K562 (cell line): ENCODE data around the gene HCN1. TPM values are rescaled to one million over a fixed set of nuclear protein-coding genes. Genes with fewer than 3 reads are reported as not detected.

Source experiments
- ATAC-seq: fragments of 200-7000 bp; cut with Tn5 transposase; 3 replicates; pipeline ENCODE4 v1.9.1; 2020; ENCODE audit warnings: moderate library complexity
- BruUV-seq: library from RNA; stranded (reverse); fragments of 400-500 nt; replicated peaks from 2 replicates; lab custom pipeline; 2021; lab: Mats Ljungman, UMichigan
- CTCF ChIA-PET: fragments of 300-600 bp; formaldehyde crosslinking; extraction: SDS; loops from one replicate; lab custom pipeline; 2021; ENCODE audit warnings: low intra/inter-chr PET ratio; lab: Yijun Ruan, JAX
- POLR2A ChIA-PET: fragments of 300-600, 350-650 bp; sonication (Branson Sonifier 250); formaldehyde crosslinking; extraction: SDS; loops from one replicate; lab custom pipeline; 2021; ENCODE audit warnings: antibody characterized with exemption, inconsistent platforms; lab: Yijun Ruan, JAX
- DNase-seq, 4 experiments: peaks; one replicate each; pipeline versions ENCODE4 v3.0.0 to v3.0.0-alpha.2; 2011 to 2018; ENCODE audit warnings: low spot score in 3 of 4, mixed read lengths in 3 of 4; ENCODE audit errors: extremely low read depth in 1 of 4
- FAIRE-seq: peaks from 2 replicates; lab custom pipeline; 2011; peaks lifted over from hg19 to GRCh38; lab: Jason Lieb, UNC
- H2AFZ ChIP-seq: 2 replicates; pipeline ENCODE4 v1.6.0; 2011; ENCODE audit warnings: low read depth, low read length, control low read depth, inconsistent platforms
- H3K27ac ChIP-seq: fragments of 200-600 bp; 3 replicates; pipeline ENCODE4 v1.8.0; 2011; ENCODE audit warnings: low read depth, mild to moderate bottlenecking, control low read depth, inconsistent platforms, low read length, moderate library complexity, mixed read lengths; ENCODE audit errors: extremely low read depth
- H3K27me3 ChIP-seq, 2 experiments: fragments of 300-600 bp in 1 of 2; 2 replicates in 1 of 2; 3 replicates in 1 of 2; pipeline versions ENCODE4 v1.6.0 to v1.8.0; 2011; ENCODE audit warnings: inconsistent platforms in 2 of 2, low read length in 2 of 2, mild to moderate bottlenecking in 1 of 2, mixed read lengths in 1 of 2, moderate library complexity in 1 of 2; ENCODE audit not compliant: control insufficient read depth in 2 of 2, insufficient read depth in 2 of 2
- H3K36me3 ChIP-seq: fragments of 300-600 bp; 3 replicates; pipeline ENCODE4 v1.8.0; 2011; ENCODE audit warnings: mild to moderate bottlenecking, low read length, inconsistent platforms; ENCODE audit not compliant: control insufficient read depth, insufficient read depth
- H3K4me1 ChIP-seq, 2 experiments: fragments of 200-600 bp in 1 of 2; replicated peaks in 1 of 2; 2 replicates in 1 of 2; 3 replicates in 1 of 2; pipeline versions ENCODE4 v1.5.1 to v1.8.0; 2011; ENCODE audit warnings: inconsistent platforms in 2 of 2, low read length in 2 of 2, mild to moderate bottlenecking in 1 of 2, mixed read lengths in 1 of 2, moderate library complexity in 1 of 2; ENCODE audit not compliant: control insufficient read depth in 2 of 2, insufficient read depth in 2 of 2
- H3K4me2 ChIP-seq: 2 replicates; pipeline ENCODE4 v1.6.1; 2011; ENCODE audit warnings: low read length, control low read depth, inconsistent platforms, mixed read lengths; ENCODE audit not compliant: insufficient read depth
- H3K4me3 ChIP-seq: fragments of 200-600 bp; sonication (generic), shearing (Covaris generic); 2 replicates; pipeline ENCODE4 v1.5.1; 2016; ENCODE audit warnings: control low read depth, inconsistent platforms
- H3K79me2 ChIP-seq: fragments of 200-600 bp; 3 replicates; pipeline ENCODE4 v1.8.0; 2011; ENCODE audit warnings: low read length, inconsistent platforms; ENCODE audit not compliant: control insufficient read depth, insufficient read depth
- H3K9ac ChIP-seq, 2 experiments: 2 replicates each; pipeline versions ENCODE4 v1.6.0 to v1.6.1; 2011; ENCODE audit warnings: low read depth in 2 of 2, low read length in 2 of 2, control low read depth in 1 of 2, inconsistent platforms in 1 of 2, mild to moderate bottlenecking in 1 of 2, mixed read lengths in 1 of 2; ENCODE audit not compliant: insufficient read depth in 1 of 2
- H3K9me1 ChIP-seq: one replicate; pipeline ENCODE4 v1.6.0; 2011; ENCODE audit warnings: inconsistent platforms, mild to moderate bottlenecking, low read length, moderate library complexity; ENCODE audit not compliant: control insufficient read depth, insufficient read depth
- H3K9me3 ChIP-seq: replicated peaks from 2 replicates; pipeline ENCODE4 v1.5.1; 2011; ENCODE audit warnings: low read depth, low read length, inconsistent platforms; ENCODE audit not compliant: control insufficient read depth, insufficient read depth
- H4K20me1 ChIP-seq: replicated peaks from 2 replicates; pipeline ENCODE4 v1.6.1; 2011; ENCODE audit warnings: low read length, inconsistent platforms, mixed read lengths; ENCODE audit not compliant: control insufficient read depth, insufficient read depth
- ASH1L ChIP-seq: fragments of 450-650 bp; IDR thresholded peaks from 2 replicates; pipeline ENCODE4 v1.6.1; 2018; ENCODE audit warnings: borderline replicate concordance, mild to moderate bottlenecking, low read depth; ENCODE audit not compliant: partially characterized antibody
- CBX5 ChIP-seq: IDR thresholded peaks from 2 replicates; pipeline ENCODE4 v1.6.1; 2014; ENCODE audit warnings: low read depth, borderline replicate concordance
- FOS ChIP-seq: IDR thresholded peaks from 3 replicates; pipeline ENCODE4 v1.6.1; 2011; ENCODE audit not compliant: insufficient read length; ENCODE audit errors: extremely low read depth
- HMGXB4 ChIP-seq: sonication (generic); formaldehyde crosslinking; IDR thresholded peaks from 2 replicates; pipeline ENCODE4 v1.8.1; 2023; ENCODE audit warnings: mild to moderate bottlenecking, missing genetic modification reagents
- ILF3 ChIP-seq: fragments of 450-650 bp; IDR thresholded peaks from 2 replicates; pipeline ENCODE4 v1.6.1; 2018; ENCODE audit warnings: antibody characterized with exemption, mild to moderate bottlenecking, moderate library complexity, borderline replicate concordance
- KAT2B ChIP-seq: IDR thresholded peaks from one replicate; pipeline ENCODE4 v1.6.1; 2012; ENCODE audit warnings: low read depth, mild to moderate bottlenecking, control low read depth, inconsistent platforms, low read length, moderate library complexity
- KDM1A ChIP-seq, 2 experiments: fragments of 450-650 bp; IDR thresholded peaks; 2 replicates each; pipeline ENCODE4 v1.6.1; 2016; ENCODE audit warnings: mild to moderate bottlenecking in 2 of 2
- MCM2 ChIP-seq: fragments of 450-650 bp; IDR thresholded peaks from 2 replicates; pipeline ENCODE4 v1.6.1; 2017; ENCODE audit warnings: low read depth, mild to moderate bottlenecking
- NR0B1 ChIP-seq: fragments of 450-650 bp; IDR thresholded peaks from one replicate; pipeline ENCODE4 v1.6.1; 2018; ENCODE audit warnings: mild to moderate bottlenecking, moderate library complexity; ENCODE audit not compliant: partially characterized antibody
- PHB ChIP-seq: fragments of 250-450 bp; sonication (Bioruptor Pico); IDR thresholded peaks from 2 replicates; pipeline ENCODE4 v1.5.0; 2021
- POLR2G ChIP-seq: fragments of 200-400 bp; formaldehyde crosslinking; IDR thresholded peaks from 2 replicates; pipeline ENCODE4 v1.6.1; 2017; ENCODE audit warnings: low read depth, mild to moderate bottlenecking, antibody characterized with exemption, low read length, moderate library complexity
- RERE ChIP-seq: sonication (generic); formaldehyde crosslinking; IDR thresholded peaks from 2 replicates; pipeline ENCODE4 v1.8.0; 2023; ENCODE audit warnings: missing genetic modification reagents, mild to moderate bottlenecking, borderline replicate concordance
- SP1 ChIP-seq: sonication (generic); formaldehyde crosslinking; IDR thresholded peaks from 2 replicates; pipeline ENCODE4 v1.8.1; 2022; ENCODE audit warnings: mild to moderate bottlenecking, missing genetic modification reagents
- ZNF436 ChIP-seq: fragments of 250-450, 450-650 bp; sonication (Bioruptor Pico); formaldehyde crosslinking; IDR thresholded peaks from 2 replicates; pipeline ENCODE4 v1.7.0; 2020; ENCODE audit warnings: mild to moderate bottlenecking
- ZNF668 ChIP-seq: fragments of 250-450 bp; sonication (Bioruptor Pico); IDR thresholded peaks from 2 replicates; pipeline ENCODE4 v1.8.0; 2022; ENCODE audit warnings: mild to moderate bottlenecking, inconsistent platforms
- WGBS: fragments of 100-300 bp; shearing (Covaris generic); methylation state at CpG from one replicate; pipeline ENCODE4 v1.1.6; 2016; ENCODE audit warnings: low coverage, mixed read lengths; ENCODE audit not compliant: insufficient coverage; ENCODE audit errors: missing lambda C conversion rate; 5-methylcytosine and 5-hydroxymethylcytosine counted together
- in situ Hi-C: fragments of 300-500 bp; cut with MboI; formaldehyde crosslinking; loops from 4 replicates; pipeline ENCODE4 v1.15.0; 2018; ENCODE audit warnings: inconsistent platforms, mixed read lengths
- intact Hi-C: fragments of 100-400 bp; cut with micrococcal nuclease; formaldehyde crosslinking; loops from 2 replicates; pipeline ENCODE4 v1.14.2; 2022
- polyA plus RNA-seq, 8 experiments: library from polyadenylated mRNA; depleted of rRNA in 4 of 8; stranded (reverse) in 5 of 8; unstranded in 3 of 8; fragments of >200 nt; fragmentation: Nextera tagmentation in 2 of 8; fragmentation: Illumina TruSeq in 1 of 8; extraction: Ambion mirVana in 2 of 8; extraction: Trizol in 1 of 8; gene quantifications; 2 replicates each; pipeline versions ENCODE4 v1.2.1 to v1.2.3, GENCODE V29; 2011 to 2014; ENCODE audit warnings: inconsistent platforms in 1 of 8, missing spikeins in 1 of 8
- total RNA-seq, 7 experiments: library from RNA; depleted of rRNA in 6 of 7; stranded (reverse); fragments of >200 nt in 6 of 7; fragmentation: Illumina TruSeq in 2 of 7; extraction: Trizol in 2 of 7; gene quantifications; 2 replicates each; pipeline versions ENCODE4 v1.2.1 to v1.2.3, GENCODE V29; 2011 to 2021; ENCODE audit warnings: low replicate concordance in 1 of 7

The HCN1 gene
- total and polyA plus RNA-seq, 9 of the 15 experiments (the other 6 are each of a cell fraction or from before 2014, with no cell fraction given), result not detected

GRCh38 chr5:45261125-45261524 lies 435.1 kb downstream of the HCN1 start:
- Histone ChIP-seq H3K4me1 (peaks cover 0 to 5% of the 10 kb centered on the region in 2 experiments; a peak in 1 of 5 replicates), H3K9me3 (no peaks in the 10 kb centered on the region; the same call in 1 of the 2 replicates), H3K27ac (no peak overlapping the region), H4K20me1 (no peaks in the 10 kb centered on the region), H3K4me3 (no peak overlapping the region), H3K36me3 (no peaks in the 10 kb centered on the region), H3K79me2 (no peaks in the 10 kb centered on the region), H3K27me3 (no peaks in the 10 kb centered on the region), H3K4me2 (no peak overlapping the region), H3K9ac (no peak overlapping the region), H2AFZ (no peak overlapping the region), H3K9me1 (no peaks in the 10 kb centered on the region)
- POLR2A ChIA-PET, result no interaction called here
- DNase-seq (no peak), FAIRE-seq (no peak), ATAC-seq (no peak)
- in situ Hi-C loops (no loop called here), intact Hi-C loops (no loop called here)
- 1% methylated on average over 4 of the region's 4 CpGs for WGBS
- CTCF ChIA-PET, result no interaction called here
- no TSS peak for BruUV-seq
- no peak for TF ChIP-seq POLR2G
- TF ChIP-seq CBX5, result no peak
- TF ChIP-seq RERE (CRISPR knock-in tag), result no peak
- no peak for TF ChIP-seq SP1 (CRISPR knock-in tag)
- TF ChIP-seq ZNF436 (CRISPR knock-in tag), result no peak
- no peak for TF ChIP-seq PHB (CRISPR knock-in tag)
- no peak for TF ChIP-seq ASH1L
- TF ChIP-seq HMGXB4 (CRISPR knock-in tag), result no peak
- TF ChIP-seq ILF3, result no peak
- no peak for TF ChIP-seq ZNF668 (CRISPR knock-in tag)
- no peak for TF ChIP-seq NR0B1
- no peak for TF ChIP-seq MCM2
- TF ChIP-seq FOS, result no peak
- no peak for TF ChIP-seq KAT2B
- no peak for TF ChIP-seq KDM1A (IDR thresholded peaks at IDR 0.05)
